WTC11 (cell line): ENCODE data around the gene HTR3B. TPM values are rescaled to one million over a fixed set of nuclear protein-coding genes. Genes with fewer than 3 reads are reported as not detected.

ENCODE experiments used
- ATAC-seq: fragments of 200-7000 bp; cut with Tn5 transposase; 2 replicates; pipeline ENCODE4 v1.10.0; 2021; ENCODE audit warnings: mild to moderate bottlenecking, moderate library complexity
- CTCF ChIA-PET: fragments of 300-600 bp; sonication (Branson Sonifier 250); formaldehyde crosslinking; loops from one replicate; lab custom pipeline; 2021; ENCODE audit warnings: antibody characterized with exemption; lab: Charles Lee
- POLR2A ChIA-PET: fragments of 350-600 bp; sonication (Branson Sonifier 250); formaldehyde crosslinking; loops from one replicate; lab custom pipeline; 2021; ENCODE audit warnings: antibody characterized with exemption; lab: Charles Lee
- DNase-seq: peaks from one replicate; pipeline ENCODE4 v3.0.0; 2021; ENCODE audit warnings: low spot score
- H3K27ac Mint-ChIP-seq: 2 replicates; pipeline ENCODE4 v1.8.0; 2021; ENCODE audit warnings: mixed read lengths
- H3K27me3 Mint-ChIP-seq: 2 replicates; pipeline ENCODE4 v1.8.0; 2021; ENCODE audit warnings: low read depth, mild to moderate bottlenecking, moderate library complexity, mixed read lengths
- H3K36me3 Mint-ChIP-seq: 2 replicates; pipeline ENCODE4 v1.8.0; 2021; ENCODE audit warnings: mixed read lengths
- H3K4me1 Mint-ChIP-seq: 2 replicates; pipeline ENCODE4 v1.8.0; 2022; ENCODE audit warnings: mixed read lengths
- H3K4me3 Mint-ChIP-seq: 2 replicates; pipeline ENCODE4 v1.8.0; 2021; ENCODE audit warnings: mild to moderate bottlenecking, moderate library complexity, mixed read lengths
- H3K9me3 Mint-ChIP-seq: 2 replicates; pipeline ENCODE4 v1.8.0; 2021; ENCODE audit warnings: mixed read lengths
- ARID4B ChIP-seq: sonication (generic); formaldehyde crosslinking; IDR thresholded peaks from 2 replicates; pipeline ENCODE4 v1.8.0; 2023; ENCODE audit warnings: missing genetic modification reagents, mild to moderate bottlenecking, borderline replicate concordance
- ELF4 ChIP-seq: sonication (generic); formaldehyde crosslinking; IDR thresholded peaks from 2 replicates; pipeline ENCODE4 v1.8.1; 2022; ENCODE audit warnings: low read depth, mild to moderate bottlenecking, moderate library complexity, missing genetic modification reagents
- FOXP1 ChIP-seq: sonication (generic); formaldehyde crosslinking; IDR thresholded peaks from 2 replicates; pipeline ENCODE4 v1.8.0; 2022; ENCODE audit warnings: missing genetic modification reagents, mild to moderate bottlenecking, moderate library complexity, borderline replicate concordance
- MAX ChIP-seq: sonication (generic); formaldehyde crosslinking; IDR thresholded peaks from 2 replicates; pipeline ENCODE4 v1.8.0; 2022; ENCODE audit warnings: mild to moderate bottlenecking, missing genetic modification reagents
- NR2C2 ChIP-seq: sonication (generic); formaldehyde crosslinking; IDR thresholded peaks from 2 replicates; pipeline ENCODE4 v1.8.0; 2022; ENCODE audit warnings: mild to moderate bottlenecking, missing genetic modification reagents
- RELA ChIP-seq: sonication (generic); formaldehyde crosslinking; IDR thresholded peaks from 2 replicates; pipeline ENCODE4 v1.8.1; 2022; ENCODE audit warnings: missing genetic modification reagents, mild to moderate bottlenecking, borderline replicate concordance
- TCF7 ChIP-seq: sonication (generic); formaldehyde crosslinking; IDR thresholded peaks from 2 replicates; pipeline ENCODE4 v1.8.0; 2022; ENCODE audit warnings: mild to moderate bottlenecking, low read depth, missing genetic modification reagents, moderate library complexity
- ZNF263 ChIP-seq: sonication (generic); formaldehyde crosslinking; IDR thresholded peaks from 2 replicates; pipeline ENCODE4 v1.8.1; 2022; ENCODE audit warnings: low read depth, mild to moderate bottlenecking, moderate library complexity, missing genetic modification reagents
- ZNF423 ChIP-seq: fragments of 250-450 bp; sonication (Bioruptor Pico); IDR thresholded peaks from 2 replicates; pipeline ENCODE4 v2.1.2; 2022; ENCODE audit warnings: mild to moderate bottlenecking, moderate library complexity
- total RNA-seq: library from RNA; stranded (reverse); gene quantifications from 3 replicates; pipeline ENCODE4 v1.2.3, GENCODE V29; 2021
- TF ChIP-seq, protein P1 (sequence below): sonication (generic); formaldehyde crosslinking; IDR thresholded peaks from 2 replicates; pipeline ENCODE4 v1.8.1; 2023; ENCODE audit warnings: mild to moderate bottlenecking, missing genetic modification reagents, borderline replicate concordance
- TF ChIP-seq, protein P2 (sequence below): sonication (generic); formaldehyde crosslinking; IDR thresholded peaks from 2 replicates; pipeline ENCODE4 v1.8.1; 2023; ENCODE audit warnings: mild to moderate bottlenecking, missing genetic modification reagents
- TF ChIP-seq, protein P3 (sequence below): sonication (generic); formaldehyde crosslinking; IDR thresholded peaks from 2 replicates; pipeline ENCODE4 v1.8.1; 2022; ENCODE audit warnings: low read depth, missing genetic modification reagents, borderline replicate concordance
- TF ChIP-seq, protein P4 (sequence below): sonication (generic); formaldehyde crosslinking; conservative IDR thresholded peaks from 2 replicates; pipeline ENCODE4 v1.8.1; 2022; ENCODE audit warnings: mild to moderate bottlenecking, missing genetic modification reagents
- TF ChIP-seq, protein P5 (sequence below): sonication (generic); formaldehyde crosslinking; IDR thresholded peaks from 2 replicates; pipeline ENCODE4 v1.8.1; 2023; ENCODE audit warnings: mild to moderate bottlenecking, missing genetic modification reagents

The HTR3B gene
- total RNA-seq, 1 experiment from 2014 or later: not detected

DNA sequence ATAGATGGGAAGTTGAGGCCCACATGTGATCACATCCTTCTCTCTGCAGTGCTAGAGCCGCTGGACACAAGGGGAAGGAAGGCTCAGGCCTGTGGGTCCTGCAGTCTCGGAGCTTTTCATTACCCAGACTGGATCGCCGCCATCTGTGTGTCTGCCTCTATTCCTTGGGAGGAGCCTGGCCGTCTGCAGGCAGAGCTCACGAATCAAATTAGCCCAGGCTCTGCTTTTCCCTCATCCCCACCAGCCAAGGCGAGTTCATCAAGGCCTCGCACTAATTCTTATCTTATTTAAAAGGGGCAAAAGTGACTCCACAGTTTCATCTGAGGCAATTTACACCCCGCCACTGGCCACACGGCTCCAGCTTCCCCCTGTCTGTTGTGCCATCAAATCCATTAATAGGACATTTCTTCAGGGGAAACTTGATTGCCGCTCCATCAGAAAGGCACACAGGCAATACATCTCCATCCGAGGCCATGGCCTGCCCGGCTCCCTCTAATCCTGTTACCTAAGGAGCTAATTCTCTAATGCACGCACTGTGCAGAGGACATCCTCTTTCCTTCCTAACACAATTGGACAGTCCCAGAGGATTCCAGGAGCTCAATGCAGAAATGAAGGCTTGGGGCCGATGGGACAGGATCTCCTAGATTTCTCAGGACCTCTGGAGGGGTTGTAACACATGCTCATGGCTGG lies 67.1 kb downstream of the HTR3B start (continued):
- TF ChIP-seq ARID4B (CRISPR knock-in tag): no peak
- TF ChIP-seq NR2C2 (CRISPR knock-in tag): no peak

GRCh38 chr11:113974741-113975470 lies 70.3 kb downstream of the HTR3B start, which contains the start of gene HTR3A:
Gene HTR3A (plus strand): TSS chr11:113975108. CDS start chr11:113975326, 218 bp downstream.
- ChIA-PET POLR2A (interaction anchor here (0.6 kb wide), 1 partner anchor 156 kb away, joined by 4 read pairs; no protein-coding TSS in a partner anchor), CTCF (interaction anchor here (0.7 to 3.3 kb wide), 19 partner anchors 11 to 290 kb away, joined by 3 to 47 read pairs (median 4); partner anchors contain the start of genes ZBTB16 and ZW10)
- Mint-ChIP-seq H3K27ac (no peak within 1 kb of the TSS; the same call in 1 of the 2 replicates), H3K27me3 (peaks cover 9% of the 10 kb centered on the region; the same call in 1 of the 2 replicates), H3K9me3 (no peaks in the 10 kb centered on the region), H3K36me3 (no peaks in the 10 kb centered on the region), H3K4me1 (peaks cover 30% of the 10 kb centered on the region), H3K4me3 (peak within 1 kb of the TSS; percentile 50)
- ATAC-seq (peak; percentile 90), DNase-seq (peak; percentile 63)
- TF ChIP-seq, protein P1, sequence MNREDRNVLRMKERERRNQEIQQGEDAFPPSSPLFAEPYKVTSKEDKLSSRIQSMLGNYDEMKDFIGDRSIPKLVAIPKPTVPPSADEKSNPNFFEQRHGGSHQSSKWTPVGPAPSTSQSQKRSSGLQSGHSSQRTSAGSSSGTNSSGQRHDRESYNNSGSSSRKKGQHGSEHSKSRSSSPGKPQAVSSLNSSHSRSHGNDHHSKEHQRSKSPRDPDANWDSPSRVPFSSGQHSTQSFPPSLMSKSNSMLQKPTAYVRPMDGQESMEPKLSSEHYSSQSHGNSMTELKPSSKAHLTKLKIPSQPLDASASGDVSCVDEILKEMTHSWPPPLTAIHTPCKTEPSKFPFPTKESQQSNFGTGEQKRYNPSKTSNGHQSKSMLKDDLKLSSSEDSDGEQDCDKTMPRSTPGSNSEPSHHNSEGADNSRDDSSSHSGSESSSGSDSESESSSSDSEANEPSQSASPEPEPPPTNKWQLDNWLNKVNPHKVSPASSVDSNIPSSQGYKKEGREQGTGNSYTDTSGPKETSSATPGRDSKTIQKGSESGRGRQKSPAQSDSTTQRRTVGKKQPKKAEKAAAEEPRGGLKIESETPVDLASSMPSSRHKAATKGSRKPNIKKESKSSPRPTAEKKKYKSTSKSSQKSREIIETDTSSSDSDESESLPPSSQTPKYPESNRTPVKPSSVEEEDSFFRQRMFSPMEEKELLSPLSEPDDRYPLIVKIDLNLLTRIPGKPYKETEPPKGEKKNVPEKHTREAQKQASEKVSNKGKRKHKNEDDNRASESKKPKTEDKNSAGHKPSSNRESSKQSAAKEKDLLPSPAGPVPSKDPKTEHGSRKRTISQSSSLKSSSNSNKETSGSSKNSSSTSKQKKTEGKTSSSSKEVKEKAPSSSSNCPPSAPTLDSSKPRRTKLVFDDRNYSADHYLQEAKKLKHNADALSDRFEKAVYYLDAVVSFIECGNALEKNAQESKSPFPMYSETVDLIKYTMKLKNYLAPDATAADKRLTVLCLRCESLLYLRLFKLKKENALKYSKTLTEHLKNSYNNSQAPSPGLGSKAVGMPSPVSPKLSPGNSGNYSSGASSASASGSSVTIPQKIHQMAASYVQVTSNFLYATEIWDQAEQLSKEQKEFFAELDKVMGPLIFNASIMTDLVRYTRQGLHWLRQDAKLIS (CRISPR knock-in tag): 0 out of 2 replicates have a peak, but pooled peaks have one; percentile 68
- no peak for TF ChIP-seq RELA (CRISPR knock-in tag)
- TF ChIP-seq ELF4 (CRISPR knock-in tag): no peak
- no peak for TF ChIP-seq ZNF423 (CRISPR knock-in tag)
- TF ChIP-seq, protein P2, sequence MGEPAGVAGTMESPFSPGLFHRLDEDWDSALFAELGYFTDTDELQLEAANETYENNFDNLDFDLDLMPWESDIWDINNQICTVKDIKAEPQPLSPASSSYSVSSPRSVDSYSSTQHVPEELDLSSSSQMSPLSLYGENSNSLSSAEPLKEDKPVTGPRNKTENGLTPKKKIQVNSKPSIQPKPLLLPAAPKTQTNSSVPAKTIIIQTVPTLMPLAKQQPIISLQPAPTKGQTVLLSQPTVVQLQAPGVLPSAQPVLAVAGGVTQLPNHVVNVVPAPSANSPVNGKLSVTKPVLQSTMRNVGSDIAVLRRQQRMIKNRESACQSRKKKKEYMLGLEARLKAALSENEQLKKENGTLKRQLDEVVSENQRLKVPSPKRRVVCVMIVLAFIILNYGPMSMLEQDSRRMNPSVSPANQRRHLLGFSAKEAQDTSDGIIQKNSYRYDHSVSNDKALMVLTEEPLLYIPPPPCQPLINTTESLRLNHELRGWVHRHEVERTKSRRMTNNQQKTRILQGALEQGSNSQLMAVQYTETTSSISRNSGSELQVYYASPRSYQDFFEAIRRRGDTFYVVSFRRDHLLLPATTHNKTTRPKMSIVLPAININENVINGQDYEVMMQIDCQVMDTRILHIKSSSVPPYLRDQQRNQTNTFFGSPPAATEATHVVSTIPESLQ (CRISPR knock-in tag): no peak
- TF ChIP-seq, protein P3, sequence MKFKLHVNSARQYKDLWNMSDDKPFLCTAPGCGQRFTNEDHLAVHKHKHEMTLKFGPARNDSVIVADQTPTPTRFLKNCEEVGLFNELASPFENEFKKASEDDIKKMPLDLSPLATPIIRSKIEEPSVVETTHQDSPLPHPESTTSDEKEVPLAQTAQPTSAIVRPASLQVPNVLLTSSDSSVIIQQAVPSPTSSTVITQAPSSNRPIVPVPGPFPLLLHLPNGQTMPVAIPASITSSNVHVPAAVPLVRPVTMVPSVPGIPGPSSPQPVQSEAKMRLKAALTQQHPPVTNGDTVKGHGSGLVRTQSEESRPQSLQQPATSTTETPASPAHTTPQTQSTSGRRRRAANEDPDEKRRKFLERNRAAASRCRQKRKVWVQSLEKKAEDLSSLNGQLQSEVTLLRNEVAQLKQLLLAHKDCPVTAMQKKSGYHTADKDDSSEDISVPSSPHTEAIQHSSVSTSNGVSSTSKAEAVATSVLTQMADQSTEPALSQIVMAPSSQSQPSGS (CRISPR knock-in tag): no peak
- peak; percentile 91 for TF ChIP-seq MAX
- no peak for TF ChIP-seq TCF7 (CRISPR knock-in tag)
- TF ChIP-seq ZNF263 (CRISPR knock-in tag): no peak
- TF ChIP-seq FOXP1: peak; percentile 95; the same call in 1 of the 2 replicates
- TF ChIP-seq, protein P4, sequence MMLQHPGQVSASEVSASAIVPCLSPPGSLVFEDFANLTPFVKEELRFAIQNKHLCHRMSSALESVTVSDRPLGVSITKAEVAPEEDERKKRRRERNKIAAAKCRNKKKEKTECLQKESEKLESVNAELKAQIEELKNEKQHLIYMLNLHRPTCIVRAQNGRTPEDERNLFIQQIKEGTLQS (CRISPR knock-in tag): no peak
- TF ChIP-seq, protein P5, sequence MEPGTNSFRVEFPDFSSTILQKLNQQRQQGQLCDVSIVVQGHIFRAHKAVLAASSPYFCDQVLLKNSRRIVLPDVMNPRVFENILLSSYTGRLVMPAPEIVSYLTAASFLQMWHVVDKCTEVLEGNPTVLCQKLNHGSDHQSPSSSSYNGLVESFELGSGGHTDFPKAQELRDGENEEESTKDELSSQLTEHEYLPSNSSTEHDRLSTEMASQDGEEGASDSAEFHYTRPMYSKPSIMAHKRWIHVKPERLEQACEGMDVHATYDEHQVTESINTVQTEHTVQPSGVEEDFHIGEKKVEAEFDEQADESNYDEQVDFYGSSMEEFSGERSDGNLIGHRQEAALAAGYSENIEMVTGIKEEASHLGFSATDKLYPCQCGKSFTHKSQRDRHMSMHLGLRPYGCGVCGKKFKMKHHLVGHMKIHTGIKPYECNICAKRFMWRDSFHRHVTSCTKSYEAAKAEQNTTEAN (CRISPR knock-in tag): no peak
